NCI-H1694 (cell line): Measurements from ENCODE around the gene AMBRA1.

Experiments used
- DNase-seq: peaks from one replicate; lab custom pipeline; 2025; lab: John Stamatoyannopoulos, UW

The AMBRA1 gene

DNA sequence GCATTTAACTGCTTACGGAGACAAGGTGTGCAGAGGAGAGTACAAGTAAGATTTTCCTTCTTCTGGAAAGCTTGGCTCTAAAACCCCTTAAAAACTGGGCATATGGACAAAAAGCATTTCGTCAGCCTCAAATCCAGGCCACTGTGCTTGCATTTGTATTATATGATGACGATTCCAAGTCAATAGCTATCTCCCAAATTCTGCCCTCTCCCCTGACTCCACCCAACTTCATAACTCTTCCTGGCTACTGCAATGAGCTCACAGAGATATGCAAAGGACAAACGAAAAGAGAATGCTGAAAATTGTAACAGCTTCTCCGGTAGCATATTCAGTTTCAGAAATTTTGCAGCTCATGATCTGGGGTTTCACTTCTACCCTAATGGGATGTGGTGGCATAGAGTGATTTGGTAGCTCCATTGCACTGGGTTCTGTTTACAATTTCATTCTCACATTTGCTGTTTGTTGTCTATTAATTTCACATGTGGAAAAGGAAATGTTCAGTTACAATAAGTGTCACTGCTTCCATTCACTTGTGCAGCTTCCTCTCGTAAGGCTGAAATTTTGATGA, 156.6 kb downstream of the AMBRA1 start:
- no peak for DNase-seq

DNA sequence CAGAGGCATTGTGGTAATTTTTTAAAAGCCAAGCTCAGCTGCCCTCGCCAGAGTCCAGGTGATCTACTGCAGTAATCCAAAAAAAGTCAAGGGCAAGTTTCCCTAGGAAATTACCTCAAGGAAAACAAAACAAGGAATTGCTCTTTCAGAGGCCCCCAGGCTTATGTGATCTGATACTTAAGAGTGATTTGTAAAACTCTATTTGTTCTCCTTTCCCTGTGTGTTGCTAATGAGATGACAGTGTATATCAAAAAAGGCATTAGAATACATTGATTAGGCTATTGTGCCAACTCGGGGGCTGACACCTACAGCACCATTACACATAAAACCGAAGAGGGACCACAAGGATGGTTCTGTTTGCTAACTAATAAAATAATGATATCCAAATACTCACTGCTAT, 157.7 kb downstream of the AMBRA1 start:
- DNase-seq, result no peak

DNA sequence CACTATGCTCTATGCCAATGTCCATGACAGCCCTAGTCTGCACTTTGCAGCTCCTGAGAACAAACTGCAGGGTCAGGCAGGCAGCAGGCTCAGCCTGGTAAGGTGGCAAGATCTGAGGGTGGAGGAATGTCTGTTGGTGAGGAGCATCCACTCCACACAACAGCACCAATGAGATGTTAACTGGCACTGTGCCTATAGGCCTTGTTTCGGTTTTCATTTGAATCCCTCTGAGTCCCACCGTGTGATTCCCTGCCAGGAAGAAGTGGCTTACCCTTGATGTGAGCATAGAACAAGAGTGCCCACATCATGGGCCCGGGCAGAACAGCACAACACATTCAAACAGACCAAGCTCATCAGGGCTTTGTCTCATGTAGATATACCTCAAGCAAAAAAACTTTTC, 158.1 kb downstream of the AMBRA1 start:
- peak; percentile 10 for DNase-seq

DNA sequence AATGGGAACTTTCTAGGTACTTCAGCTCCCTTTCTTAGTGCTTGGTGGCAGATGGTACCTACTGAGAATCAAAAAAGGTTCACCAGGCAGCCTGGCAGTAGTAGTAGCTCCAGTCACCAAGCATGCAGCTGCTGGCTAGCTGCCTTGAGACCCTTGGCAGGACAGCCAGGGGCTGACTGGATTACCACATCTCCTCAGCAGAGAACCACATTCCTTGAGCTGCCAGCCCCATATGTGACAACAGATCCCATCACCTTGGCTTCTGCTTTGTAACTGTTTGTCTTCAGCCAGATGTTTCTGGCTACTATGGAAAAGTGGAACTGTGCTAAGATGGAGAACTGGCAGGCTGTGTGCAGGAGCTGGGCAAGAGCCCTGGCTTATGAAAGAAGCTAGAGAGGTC, 162.6 kb downstream of the AMBRA1 start:
- no peak for DNase-seq

DNA sequence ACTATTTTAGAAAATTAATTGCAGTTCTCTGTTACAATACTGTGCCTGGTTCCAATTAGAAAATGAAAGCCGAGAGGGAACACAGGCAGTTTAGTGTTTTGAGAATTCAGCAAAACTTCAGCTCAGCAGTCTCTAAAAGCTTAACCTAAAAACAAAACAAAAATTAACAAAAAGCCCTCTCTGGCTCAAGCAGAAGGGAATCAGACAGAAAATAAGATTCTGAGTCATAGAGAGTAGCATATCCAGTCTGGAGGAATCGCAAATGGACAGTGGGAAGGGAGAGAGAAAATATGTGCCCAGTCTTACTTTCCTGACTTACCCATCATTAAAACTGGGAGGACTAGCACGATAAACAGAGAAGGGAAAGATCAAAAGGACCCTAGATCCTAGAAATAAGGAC, 164.1 kb downstream of the AMBRA1 start:
- no peak for DNase-seq

DNA sequence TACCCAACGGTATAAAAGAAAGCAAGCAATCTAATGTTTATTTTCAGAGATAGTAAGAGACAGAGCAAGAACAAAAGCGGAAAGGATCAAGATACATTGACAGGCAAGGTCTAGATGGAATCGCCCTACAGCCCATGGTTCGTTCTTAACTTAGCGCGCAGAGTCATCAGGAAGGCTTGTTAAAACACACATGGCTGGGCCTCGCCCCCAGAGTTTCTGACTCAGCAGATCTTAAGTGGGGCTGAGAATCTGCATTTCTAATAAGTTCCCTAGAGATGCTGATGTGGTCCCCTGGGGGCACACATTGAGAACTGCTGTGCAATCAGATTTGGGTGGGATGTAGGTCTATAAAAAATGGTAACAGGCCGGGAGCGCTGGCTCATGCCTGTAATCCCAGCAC, 166.5 kb downstream of the AMBRA1 start:
- no peak for DNase-seq

DNA sequence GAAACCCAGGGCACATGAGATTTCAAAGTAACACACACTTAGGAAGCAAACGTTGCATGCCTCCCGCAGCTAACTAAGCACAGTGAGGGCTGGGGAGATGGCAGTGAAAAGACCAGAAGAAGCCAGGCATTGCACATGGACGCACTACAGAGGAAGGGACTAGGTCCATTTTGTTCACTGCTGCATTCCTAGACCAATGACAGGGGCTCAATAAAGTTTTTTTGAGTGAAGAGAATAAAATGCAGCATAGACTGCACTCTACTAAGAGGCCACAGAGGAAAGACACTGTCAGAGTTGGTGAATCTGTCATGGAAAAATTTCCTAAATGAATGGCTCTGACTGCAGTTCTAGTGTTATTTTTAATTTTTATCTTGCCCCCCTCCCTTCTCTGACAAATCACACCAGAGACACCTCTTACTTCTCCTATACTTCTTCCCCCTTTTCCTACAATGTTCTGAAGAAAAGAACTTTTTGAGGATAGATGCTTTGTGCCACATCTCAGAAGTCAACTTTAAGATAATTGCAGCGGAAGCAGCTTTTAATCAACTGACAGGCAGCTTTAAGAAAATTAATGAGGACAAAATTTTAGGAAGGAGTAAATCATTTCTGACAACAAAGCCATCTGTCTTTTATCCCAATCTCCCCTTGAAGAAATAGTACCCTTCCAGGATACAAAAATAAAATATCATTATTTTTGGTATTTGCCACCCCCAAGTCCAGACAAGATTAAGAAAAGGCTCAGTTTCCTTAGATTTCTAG, 167.4 kb downstream of the AMBRA1 start:
- DNase-seq, result no peak

DNA sequence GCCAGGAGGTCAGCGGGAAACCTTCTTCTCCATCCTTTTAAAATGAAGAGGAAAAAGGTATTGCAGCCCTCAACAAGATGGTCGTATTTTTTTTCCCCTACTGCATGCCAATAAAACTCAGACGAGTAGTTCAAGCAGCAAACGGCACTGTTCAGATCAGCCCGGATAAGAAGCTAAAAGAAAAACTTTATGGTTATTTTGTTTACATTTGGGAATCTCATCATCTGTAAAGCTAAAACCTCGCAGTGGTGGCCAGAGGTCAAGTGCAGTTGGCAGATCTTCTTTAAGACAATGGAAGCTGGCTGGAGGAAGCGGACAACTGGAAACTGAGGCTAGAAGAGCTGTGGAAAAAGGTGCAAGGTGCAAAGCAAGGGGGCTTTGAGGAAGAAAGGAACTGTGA, 171.2 kb downstream of the AMBRA1 start:
- no peak for DNase-seq

DNA sequence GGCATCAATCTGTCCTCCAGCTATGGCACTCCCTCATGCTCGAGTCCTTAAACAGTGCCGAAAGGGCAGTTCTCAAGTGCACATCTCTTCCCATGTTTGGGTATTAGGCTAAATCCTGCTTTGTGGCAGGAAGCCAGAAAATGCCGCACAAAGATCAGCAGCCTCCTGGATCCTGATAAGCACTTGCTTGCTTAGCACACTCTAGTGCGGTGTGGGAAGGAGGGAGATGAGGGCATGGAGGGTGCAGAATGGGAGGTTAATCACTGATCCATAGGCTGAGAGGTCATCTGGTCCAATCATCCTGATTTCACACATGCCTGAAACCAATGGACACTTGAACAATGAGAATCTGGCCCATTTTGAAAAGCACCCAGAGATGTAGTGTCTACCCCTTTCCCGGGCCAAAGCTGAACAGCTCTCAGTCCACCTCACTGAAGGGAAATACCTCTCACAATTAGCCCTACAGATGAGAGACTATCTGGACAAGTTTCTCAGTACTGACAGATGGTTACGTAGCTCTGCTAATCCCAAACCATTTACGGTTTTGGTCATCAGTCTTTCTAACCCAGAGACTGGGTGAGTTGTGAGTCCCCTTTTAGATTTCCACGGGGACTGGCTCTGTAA, 172.5 kb downstream of the AMBRA1 start:
- DNase-seq, result no peak

DNA sequence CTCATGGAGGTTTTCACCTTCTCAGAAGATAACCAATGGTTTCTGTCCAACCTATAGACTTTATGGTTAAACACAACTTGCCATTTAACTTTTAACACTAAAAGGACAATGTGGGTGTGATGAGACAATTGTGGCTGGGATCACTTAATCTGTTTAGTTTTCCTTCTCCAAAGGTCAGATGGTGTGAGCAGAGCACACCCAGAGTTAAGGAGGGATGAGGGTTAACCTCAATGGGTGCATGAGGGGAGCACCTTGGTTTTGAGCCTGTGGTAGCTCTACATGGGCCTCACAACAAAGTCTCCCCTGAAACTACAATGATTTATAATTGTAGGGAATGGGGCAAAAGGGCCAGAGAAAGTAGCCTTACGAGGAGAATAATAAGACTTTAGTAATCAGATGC, 173.3 kb downstream of the AMBRA1 start:
- DNase-seq, result no peak

DNA sequence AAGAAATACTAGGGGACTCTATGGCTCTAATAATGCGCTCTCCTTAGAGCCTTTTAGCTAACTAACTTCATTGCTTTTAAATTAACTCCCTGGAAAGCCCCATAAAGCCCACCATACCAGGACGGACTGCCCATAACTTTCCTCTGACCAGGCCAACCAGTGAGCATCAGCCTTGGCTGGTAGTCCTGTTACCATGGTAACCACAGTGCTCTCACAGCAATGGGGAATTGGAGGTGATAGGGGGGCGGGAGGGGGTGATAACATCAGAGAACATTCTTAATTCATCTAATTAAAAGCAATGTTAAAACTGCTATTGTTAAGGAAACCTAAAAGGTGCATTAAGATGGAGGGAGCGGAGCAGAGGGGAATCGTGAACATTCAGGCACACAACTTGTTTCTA, 175.1 kb downstream of the AMBRA1 start:
- DNase-seq, result no peak

DNA sequence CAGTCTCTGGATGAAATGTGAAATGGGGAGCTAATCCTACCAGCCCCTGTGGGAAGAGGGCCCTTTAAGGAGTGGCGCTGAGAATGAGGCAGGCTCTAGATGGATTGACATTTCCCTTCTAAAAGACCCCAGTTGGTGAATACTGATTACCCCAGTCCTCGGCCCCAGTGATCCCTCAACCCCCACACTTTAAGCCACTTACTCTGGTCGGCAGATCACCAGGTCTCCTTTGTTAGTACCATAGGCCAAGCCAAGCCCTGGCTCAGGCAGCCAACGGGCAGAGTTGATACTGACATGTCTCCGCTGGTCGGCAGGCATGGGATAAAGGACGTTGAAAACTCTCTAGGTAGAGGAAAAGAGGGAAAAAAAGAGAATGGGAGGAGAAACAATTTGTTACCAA, 176.1 kb downstream of the AMBRA1 start:
- DNase-seq, result no peak

DNA sequence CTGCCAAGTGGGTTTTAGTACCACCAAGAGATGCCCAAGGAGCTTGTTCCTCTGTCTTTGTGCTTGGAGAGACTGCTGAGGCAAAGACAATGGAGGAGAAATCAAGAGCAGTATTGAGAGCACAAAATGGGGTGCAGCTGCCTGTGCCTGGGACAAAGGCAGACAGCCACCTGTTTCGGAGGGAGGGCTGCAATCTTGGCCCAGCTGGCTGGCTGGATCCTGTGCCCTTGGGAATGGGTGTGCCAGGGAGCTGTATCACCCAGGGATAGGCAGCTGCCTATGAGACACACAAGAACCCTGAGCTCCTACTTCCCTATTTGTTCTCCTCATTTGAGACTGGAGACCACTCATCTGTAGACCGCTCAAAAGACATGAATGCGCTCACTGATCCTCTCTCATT, 178.9 kb downstream of the AMBRA1 start:
- DNase-seq, result no peak

DNA sequence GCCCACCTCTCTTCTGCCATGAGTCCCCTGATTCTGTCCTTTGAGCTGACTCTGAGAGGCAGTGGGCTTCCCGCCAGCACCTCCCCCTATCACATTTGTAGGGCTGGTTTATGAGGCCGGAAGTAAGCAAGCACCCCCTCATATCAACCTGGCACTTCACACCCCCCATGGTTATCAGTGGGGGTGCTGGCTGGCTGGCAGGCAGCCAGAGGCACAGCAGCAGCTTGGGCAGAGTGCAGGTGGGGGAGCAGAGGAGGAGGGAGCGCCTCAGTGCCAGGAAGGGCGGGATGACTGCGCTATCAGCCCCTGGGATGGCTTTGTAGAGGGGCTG, 179.4 kb downstream of the AMBRA1 start:
- no peak for DNase-seq

DNA sequence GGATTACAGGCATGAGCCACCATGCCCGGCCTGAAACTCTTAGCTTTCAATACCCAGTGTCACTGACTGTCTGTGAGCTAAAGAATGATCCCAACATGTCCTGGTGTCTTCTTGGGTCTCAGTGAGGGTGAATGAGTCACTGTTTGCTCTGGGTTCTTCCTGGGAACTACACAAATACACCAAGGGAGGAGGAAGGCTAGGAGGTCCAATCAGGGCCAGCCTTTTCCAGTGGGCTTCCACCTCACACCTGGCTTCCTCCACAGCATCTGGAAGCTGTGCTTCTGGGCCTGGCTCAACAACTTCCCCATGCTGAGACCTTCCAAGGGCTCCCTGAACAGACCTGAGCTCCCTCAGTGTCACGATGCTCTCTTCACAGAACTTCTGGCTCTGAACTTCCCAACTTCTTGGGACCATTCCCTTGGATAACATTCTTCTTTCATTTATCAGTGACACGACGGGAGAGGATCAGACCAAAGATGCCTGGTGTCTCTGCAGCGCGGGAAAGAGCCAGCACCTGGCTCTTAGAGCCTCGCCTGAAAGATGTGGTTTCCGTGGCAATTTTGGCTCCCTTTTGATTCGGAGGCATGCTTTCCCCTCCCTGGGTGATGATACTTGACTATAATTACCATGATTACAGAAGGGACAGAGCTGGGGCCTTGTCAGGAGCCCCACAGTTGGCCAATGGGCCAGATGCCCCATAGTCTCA, 179.9 kb downstream of the AMBRA1 start:
- DNase-seq, result no peak

DNA sequence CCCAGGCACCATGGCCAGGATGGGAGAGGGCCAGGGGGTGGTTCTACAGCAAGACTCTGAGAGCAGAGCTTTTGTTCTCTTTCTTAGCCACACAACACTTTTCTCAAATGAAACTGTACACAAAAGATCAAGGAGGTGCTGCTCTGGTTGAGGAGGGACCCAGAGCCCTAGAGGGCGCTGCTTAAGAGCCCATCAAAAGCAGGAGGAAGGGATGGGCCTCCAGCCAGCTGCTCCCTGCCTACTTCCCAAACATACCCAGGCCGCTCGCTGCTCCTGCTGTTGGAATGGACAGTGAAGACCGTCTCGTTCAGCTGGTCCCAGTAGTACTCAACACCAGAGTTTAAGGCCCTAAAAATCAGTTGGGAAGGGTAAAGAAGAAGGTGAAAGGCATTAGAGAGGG, 183.8 kb downstream of the AMBRA1 start:
- DNase-seq, result no peak

DNA sequence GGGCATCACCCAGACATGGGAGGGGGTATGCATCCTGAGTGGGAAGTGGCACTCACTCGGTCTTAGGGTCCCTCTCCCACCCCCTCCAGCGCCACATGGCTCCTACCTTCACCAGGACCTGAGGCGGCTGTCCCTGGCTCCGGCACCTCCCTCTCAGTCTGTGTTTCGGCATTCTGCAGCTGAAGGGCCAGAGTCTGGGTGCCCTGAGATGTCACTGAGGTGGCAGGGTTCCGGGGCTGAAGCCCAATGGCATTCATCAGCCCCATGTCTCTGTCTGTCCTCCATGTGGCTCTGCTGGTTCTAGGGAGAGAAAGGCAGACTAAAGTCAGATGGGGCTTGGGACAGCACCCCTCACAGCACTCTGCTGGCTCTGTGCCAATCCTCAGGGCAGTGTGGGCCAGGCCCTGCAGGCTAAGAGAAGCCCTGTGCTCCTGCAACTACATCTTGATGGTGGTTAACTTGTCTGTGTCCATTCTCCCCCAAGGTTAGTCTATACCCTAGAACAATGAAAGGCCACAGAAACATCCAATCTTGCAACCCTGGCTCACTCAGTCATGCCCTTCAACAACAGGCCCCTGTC, 185.3 kb downstream of the AMBRA1 start:
- no peak for DNase-seq

DNA sequence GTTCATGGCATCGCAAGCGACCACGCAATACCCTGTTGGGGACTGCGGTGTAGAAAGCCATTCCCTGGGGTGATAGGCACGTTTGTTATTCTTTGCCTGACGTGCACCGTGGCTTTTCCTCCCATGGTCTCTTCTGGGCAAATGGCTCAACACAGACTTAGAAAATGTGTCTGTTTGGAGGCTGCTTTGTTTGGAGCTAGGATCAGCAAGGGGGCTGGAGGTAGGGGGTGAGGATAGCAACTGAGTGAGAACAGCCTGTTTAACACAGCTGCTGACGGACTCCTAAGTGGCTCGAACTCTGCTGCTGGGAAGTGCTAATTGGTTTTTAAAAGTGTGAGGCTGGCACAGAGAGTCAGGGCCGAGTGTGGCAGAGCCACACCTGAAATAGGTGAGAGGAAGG, 186.2 kb downstream of the AMBRA1 start:
- no peak for DNase-seq

DNA sequence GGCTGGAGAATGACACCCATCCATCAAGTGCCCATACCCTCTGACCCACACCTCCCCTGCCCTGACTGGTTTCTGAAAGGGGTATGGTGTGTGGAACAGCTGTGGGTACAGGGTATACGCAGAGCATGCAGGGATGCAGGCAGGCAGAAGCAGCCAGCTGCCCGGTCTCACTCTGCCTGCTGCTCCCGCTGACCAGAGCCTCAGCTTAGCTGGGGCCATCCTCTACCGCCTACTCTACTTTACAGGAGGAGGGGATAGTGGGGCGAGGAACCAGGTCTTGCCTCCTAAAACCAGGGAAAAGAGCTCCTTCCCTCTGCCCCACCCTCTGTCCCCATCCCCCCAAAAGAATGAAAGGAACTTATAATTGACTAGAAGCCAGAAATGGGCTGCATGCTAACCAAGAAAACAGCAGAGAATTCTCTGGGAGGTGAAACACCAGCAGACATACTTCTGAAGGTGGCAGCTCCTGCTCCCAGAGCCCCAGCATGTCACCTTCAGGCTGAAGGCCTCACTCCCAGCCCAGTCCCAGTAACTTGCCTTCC, 189.3 kb downstream of the AMBRA1 start:
- no peak for DNase-seq

DNA sequence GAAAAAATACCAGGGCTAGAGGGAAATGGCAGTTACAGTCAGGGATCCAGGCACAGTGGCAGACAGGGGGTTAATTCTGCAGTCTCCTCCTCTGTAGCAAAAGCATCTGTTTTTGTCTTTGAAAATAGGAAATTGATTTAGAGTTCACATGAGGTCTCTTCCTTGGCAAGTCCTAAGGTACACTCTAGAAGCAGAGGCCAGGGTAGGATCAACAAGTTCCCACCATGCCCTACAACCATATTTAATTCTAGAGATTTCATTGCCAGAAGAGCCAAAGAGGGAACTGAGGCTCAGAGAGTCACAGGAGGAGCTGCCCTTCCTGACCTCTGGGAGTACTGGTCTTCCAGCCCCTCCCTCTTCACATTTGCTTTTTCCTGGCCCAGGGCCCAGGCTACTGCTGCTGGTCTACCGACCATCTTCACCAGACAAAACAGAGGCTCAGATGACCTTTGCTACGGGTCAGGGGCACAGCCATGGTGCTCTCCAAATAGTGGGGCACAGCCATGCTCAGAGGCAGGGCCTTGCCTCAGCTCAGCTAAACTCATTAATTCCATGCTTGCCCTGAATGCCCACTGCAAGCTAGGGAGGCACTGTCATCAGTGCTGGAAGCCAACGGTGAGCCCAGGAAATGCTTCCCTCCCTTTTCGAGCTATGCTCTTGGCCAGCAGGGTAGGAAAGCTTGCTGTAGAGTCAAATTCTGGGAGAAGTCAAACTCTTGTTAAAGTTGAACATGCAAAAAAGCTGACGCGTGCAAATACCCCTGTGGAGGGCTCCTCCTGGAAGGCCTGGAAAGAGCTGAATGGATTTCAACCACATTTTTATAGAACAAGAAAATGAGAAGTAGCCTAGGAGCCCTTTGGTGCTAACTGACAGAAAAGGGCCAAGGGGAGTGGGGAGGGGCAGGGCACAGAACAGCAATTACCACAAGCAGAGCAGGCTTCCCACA, 190.6 kb downstream of the AMBRA1 start:
- DNase-seq, result no peak

DNA sequence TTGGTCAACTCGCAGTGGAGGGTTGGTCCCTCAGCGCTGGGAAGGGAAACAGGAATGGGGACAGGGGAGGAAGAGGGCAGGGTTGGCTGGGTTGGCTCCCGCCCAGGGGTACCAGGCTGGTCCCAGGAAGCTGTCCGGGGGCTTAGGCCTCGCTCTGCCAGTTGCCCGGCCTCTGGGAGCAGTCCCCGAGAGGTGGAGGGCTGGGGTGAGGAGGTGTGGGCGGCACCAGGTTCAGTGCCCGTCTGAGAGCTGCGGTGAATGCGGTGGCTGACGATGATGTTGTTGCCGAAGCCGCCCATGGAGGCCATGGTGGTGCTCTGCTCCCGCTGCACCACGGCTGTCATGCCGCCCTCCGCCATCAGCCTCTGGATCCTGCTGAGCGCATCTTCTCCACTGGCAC, 196.3 kb downstream of the AMBRA1 start:
- DNase-seq, result no peak
